Neural progenitor cell (in vitro differentiated cells): Measurements from ENCODE around the gene PTPRK.

Source experiments
- CTCF ChIP-seq: fragments of 200-600 bp; sonication (generic); IDR thresholded peaks from 2 replicates; pipeline ENCODE4 v1.5.1; 2017; ENCODE audit warnings: antibody characterized with exemption, mild to moderate bottlenecking
- EZH2 ChIP-seq: fragments of 200-600 bp; sonication (generic); IDR thresholded peaks from 2 replicates; pipeline ENCODE4 v1.6.1; 2017; ENCODE audit warnings: antibody characterized with exemption, mild to moderate bottlenecking, moderate library complexity

DNA sequence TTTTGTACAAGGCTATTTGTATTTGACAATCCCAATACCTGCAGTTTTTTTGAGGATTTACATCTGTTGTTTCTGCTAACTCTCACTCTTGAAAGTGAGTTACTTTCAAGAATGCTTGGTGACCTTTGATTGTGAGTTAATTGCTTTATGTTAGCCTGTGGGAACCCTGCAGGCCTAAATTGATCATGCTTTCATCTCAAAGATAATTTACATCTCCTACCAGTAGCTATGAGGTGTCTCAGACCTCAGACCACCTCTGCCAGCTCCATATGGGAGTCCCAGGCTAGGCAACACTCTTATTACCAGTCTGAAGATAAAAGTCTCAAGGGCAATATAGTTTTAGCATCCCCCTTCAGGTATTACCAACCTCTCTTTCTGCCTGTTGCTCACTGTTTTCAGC, 503.1 kb downstream of the PTPRK start:
- no peak for TF ChIP-seq EZH2
- no peak for TF ChIP-seq CTCF
